Fibroblast of lung (primary cell): Measurements from ENCODE around the gene VCAN.

Source experiments
- CTCF ChIP-seq, 2 donors: IDR thresholded peaks in 1 of 2; conservative IDR thresholded peaks in 1 of 2; 1 replicate in 1 of 2; 2 replicates in 1 of 2; pipeline ENCODE4 v1.5.1; 2011 to 2012; ENCODE audit warnings: low read length in 2 of 2, control low read depth in 1 of 2, inconsistent platforms in 1 of 2, low read depth in 1 of 2, mild to moderate bottlenecking in 1 of 2
- EZH2 ChIP-seq: IDR thresholded peaks from 2 replicates; pipeline ENCODE4 v1.5.1; 2012; ENCODE audit warnings: low read length, control low read depth, mild to moderate bottlenecking; ENCODE audit errors: missing control alignments

GRCh38 chr5:83433891-83434290 is 37.7 kb upstream of the VCAN start:
- TF ChIP-seq CTCF (conservative IDR thresholded peaks at IDR 0.05 in 1 of 2, IDR thresholded peaks at IDR 0.05 in 1 of 2; ENCODE audit: low read depth in 1 of 2, low read length in 2 of 2) (no peak), EZH2 (no peak)
